Activated CD4-positive, CD25-positive, alpha-beta regulatory T cell treated with anti-CD3 and anti-CD28 coated beads, Interleukin-2, amount 50 U/mL, for 24 hours (primary cell): ENCODE measurements around the gene ZNF30.
A peak's percentile ranks its signal among the peaks of the same experiment; 100 is the strongest.
"Not testable (repeated sequence)": the region's sequence is repeated elsewhere in the genome, so short reads cannot be mapped to it uniquely, and the experiment has no call there.

Experiments
- ATAC-seq, 2 donors: fragments of 150-1000 bp; cut with Tn5 transposase; one replicate each; pipeline ENCODE4 v1.10.0; 2021; ENCODE audit warnings: mild to moderate bottlenecking in 1 of 2, moderate library complexity in 1 of 2

Gene ZNF30

GRCh38 chr19:34960940-34961679, 34.4 kb downstream of the ZNF30 start:
- ATAC-seq, result no peak

GRCh38 chr19:34961775-34962686, 35.3 kb downstream of the ZNF30 start:
- no peak for ATAC-seq

GRCh38 chr19:34962687-34963572, 36.2 kb downstream of the ZNF30 start:
- no peak for ATAC-seq

GRCh38 chr19:34963573-34964406, 37.1 kb downstream of the ZNF30 start, which contains the start of gene ZNF792:
Gene ZNF792 (minus strand): TSS chr19:34964229. CDS start chr19:34963662, 567 bp downstream.
- peak; percentile 76 to 83 for ATAC-seq

DNA sequence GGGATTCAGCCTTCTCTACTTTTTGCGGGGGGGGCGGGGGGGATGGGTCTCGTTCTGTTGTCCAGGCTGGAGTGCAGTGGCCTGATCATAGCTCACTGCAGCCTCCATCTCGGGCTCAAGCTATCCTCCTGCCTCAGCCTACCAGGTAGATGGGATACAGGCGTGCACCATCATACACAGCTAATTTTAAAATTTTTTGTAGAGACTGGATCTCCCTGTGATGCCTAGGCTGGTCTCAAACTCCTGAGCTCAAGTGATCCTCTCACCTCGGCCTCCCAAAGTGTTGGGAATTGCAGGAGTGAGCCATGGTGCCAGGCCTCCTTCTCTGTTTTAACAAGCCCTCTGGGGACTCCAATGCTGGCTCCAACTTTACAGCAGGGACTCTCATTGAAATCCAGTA, 37.9 kb downstream of the ZNF30 start:
- no peak for ATAC-seq

DNA sequence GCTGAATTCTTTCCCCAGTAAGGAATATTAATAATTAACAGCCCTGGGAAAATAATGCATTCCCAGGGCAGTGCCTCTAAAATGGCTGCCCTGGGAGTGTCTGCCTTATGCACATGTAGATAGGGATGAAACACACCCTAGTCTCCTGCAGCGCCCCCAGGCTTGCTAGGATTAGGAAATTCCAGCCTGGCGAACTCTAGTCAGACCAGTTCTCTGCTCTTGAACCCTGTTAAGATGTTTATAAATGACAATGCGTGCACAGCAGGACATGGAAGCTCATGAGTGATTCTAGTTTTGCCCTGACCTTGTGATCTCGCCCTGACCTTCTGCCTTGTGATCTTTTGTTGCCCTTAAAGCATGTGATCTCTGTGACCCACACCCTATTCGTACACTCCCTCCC, 38.8 kb downstream of the ZNF30 start:
- ATAC-seq, result not testable (repeated sequence)

GRCh38 chr19:34967551-34967950, 40.8 kb downstream of the ZNF30 start:
- ATAC-seq, result no peak

DNA sequence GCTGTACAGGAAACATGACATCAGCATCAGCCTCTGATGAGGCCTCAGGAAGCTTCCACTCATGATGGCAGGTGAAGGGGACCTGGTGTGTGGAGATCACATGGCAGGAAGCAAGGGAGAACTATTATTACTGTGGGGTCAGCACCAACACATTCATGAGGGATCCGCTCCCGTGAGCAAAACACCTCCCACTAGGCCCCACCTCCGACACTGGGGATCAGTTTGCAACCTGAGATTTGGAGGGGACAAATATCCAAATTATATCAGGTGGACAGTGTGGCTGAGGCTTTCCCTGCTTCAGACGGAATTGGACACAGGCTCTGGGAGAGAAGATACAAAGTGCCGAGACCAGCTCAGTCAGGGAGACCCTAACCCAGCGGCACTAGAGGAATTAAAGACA, 43.0 kb downstream of the ZNF30 start:
- ATAC-seq, result no peak

GRCh38 chr19:34970185-34970780, 43.6 kb downstream of the ZNF30 start:
- not testable (repeated sequence) for ATAC-seq

DNA sequence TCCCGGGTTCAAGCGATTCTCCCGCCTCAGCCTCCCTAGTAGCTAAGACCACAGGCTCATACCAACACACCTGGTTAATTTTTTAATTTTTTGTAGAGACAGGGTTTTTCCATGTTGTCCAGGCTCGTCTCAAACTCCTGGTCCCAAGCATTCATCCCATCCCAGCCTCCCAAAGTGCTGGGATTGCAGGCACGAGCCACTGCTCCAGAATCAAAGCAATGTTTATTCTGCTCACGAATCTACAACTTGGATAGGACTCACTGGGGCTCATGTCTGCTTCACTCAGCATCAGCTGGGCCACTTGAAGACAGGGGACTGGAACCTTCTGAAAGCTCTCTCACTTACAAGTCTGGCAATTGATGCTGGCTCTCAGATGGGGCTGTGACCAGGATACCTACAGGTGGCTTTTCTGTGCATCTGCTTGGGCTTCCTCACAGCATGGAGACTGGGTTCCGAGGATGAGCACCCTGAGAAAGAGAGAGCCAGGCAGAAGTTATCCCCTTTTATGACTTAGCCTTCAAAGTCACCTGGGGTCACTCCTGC, 45.5 kb downstream of the ZNF30 start:
- no peak for ATAC-seq

DNA sequence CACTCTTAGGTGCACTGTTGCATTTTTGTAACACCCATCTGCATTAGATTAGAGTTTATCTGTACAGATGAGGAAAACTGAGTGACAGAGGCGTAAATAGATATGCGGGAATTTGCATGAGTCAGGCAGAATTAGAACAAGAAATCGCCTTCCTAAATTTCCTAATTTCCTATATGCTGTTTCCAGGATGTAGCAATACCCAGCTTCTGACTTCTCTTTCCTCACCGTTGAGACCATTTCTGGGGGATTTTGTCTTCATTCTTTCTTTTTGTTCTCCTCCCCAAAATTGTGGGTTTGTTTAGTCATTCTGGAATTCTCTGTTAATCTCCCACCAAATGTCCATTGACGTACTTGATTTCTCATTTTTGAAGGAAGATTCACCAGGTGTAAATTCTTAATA, 47.9 kb downstream of the ZNF30 start:
- no peak for ATAC-seq

- no peak for ATAC-seq
These were observed 48.4 kb downstream of the ZNF30 start for GRCh38 chr19:34975056-34975455.

DNA sequence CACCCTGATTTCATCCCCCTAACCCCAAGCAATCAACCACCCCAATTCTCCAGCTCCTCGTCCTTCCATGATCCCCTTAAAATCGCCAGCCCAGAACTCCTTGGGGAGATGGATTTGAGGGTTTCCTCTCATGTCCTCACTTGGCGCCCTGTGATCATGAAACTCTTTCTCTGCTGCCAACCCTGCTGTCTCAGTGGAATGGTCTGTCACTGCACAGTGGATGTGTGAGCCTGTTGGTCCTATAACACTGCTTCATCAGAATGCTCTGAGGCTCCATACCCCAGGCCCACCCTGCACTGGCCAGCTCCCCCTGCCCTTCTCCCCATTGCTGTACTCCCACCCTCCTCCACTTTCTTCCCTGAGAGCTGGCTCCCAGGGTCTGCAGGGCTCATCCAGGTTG, 49.9 kb downstream of the ZNF30 start:
- ATAC-seq, result no peak

GRCh38 chr19:34979819-34980640, 53.3 kb downstream of the ZNF30 start:
- no peak for ATAC-seq

DNA sequence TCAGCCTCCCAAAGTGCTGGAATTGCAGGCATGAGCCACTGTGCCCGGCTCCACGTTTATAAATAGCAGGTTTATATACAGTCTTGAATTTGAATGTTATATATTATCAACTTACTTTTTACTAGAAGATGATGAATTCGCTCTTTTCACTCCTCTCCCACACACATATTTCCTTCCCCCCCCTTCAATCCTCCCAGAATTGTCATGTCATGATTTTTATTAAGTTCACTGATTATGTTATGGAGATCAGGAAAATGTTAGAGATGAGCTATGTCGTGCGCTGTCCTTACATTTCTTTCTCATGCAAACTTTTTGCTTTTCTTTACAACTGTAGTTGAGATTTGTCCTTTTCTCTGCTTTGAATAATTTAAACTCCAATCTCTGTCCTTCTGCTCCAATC, 55.6 kb downstream of the ZNF30 start:
- ATAC-seq, result no peak

DNA sequence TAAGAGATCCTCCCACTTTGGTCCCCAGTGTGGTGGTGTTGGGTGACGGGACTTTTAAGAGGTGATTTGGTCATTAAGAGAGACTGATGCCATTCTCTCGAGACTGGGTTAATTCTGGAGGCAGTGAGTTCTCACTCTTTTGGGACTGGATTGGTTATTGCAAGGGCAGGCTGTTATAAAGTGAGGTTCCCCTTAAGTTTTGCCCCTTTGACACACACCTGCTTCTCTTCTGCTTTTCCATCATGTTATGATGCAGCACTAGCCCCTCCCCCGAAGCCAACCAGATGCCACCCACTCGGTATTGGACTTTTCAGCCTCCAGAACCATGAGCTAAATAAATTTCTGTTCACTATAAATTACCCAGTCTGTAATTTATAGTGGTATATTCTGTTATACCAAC, 57.1 kb downstream of the ZNF30 start:
- ATAC-seq, result no peak

DNA sequence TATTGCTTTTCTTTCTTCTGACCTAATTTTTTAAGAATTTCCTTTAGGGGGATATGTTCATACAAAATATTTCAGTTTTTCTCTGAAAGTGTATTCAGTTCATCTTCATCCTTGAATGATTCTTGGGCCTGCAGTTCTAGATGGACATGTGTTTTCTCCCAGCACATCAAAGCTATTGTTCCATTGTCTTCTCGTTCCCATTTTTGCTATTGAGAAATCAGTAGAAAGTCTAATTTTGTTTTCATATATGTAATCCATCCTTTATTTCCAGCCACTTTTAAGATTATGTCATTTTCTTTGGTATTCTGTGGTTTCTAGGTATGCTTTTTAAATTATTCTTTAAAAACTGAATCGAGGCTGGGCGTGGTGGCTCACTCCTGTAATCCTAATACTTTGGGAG, 57.6 kb downstream of the ZNF30 start:
- no peak for ATAC-seq

GRCh38 chr19:34985249-34986022, 58.7 kb downstream of the ZNF30 start:
- ATAC-seq, result no peak

DNA sequence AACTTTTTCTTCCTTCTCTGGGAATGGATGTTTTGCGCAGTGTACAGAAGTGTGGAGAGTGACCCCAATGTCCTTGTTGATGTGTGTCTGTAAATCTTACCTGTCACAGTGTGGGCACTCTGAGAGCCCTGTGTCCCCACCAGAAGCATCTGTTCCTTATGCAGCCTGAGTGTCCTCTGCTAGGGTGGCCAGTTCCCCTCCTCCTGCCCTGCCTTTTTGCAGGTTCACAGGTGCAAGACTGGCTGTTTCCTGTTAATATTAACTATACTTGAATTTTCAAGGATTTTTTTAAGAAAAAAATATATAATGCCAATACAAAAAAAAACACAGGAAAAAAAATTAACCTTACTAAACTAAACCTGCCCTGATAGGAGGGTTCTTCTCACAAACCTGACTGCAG, 61.4 kb downstream of the ZNF30 start:
- ATAC-seq, result no peak
